ENCODE measurements around the gene CCDC50.

Gene CCDC50

GRCh38 chr3:191330530-191331048 lies 1.4 kb downstream of the CCDC50 start:
- peak overlapping the region; percentile 84; the same call in 1 of the 2 replicates for H3K27ac ChIP-seq
- TF ChIP-seq CTCF (conservative IDR thresholded peaks at IDR 0.05): no peak
- no peak for TF ChIP-seq ZFX (IDR thresholded peaks at IDR 0.05)

DNA sequence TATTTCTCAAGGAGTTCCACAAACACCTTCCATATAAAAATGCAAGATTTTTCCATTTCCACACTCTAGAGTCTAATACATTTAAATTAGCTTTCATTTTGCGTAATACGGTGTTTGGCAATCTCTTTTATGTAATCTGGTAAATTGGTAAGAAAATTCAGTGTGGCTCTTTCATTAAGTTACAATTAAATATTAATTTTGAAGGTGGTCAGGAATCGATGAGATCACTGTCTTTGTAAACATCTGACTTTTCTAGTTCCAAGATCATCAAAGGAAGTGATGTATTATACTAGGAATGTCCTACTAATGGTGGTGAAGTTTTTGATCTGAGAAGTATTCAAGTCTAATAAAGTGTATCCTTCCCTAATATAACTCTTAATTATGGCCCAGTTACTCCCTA lies 2.2 kb downstream of the CCDC50 start:
- TF ChIP-seq CTCF (conservative IDR thresholded peaks at IDR 0.05): no peak
- no peak for TF ChIP-seq ZFX (IDR thresholded peaks at IDR 0.05)
- no peak overlapping the region for H3K27ac ChIP-seq

GRCh38 chr3:191333298-191333880 lies 4.2 kb downstream of the CCDC50 start:
- TF ChIP-seq ZFX (IDR thresholded peaks at IDR 0.05) (no peak), CTCF (conservative IDR thresholded peaks at IDR 0.05) (no peak)
- H3K27ac ChIP-seq: no peak overlapping the region

DNA sequence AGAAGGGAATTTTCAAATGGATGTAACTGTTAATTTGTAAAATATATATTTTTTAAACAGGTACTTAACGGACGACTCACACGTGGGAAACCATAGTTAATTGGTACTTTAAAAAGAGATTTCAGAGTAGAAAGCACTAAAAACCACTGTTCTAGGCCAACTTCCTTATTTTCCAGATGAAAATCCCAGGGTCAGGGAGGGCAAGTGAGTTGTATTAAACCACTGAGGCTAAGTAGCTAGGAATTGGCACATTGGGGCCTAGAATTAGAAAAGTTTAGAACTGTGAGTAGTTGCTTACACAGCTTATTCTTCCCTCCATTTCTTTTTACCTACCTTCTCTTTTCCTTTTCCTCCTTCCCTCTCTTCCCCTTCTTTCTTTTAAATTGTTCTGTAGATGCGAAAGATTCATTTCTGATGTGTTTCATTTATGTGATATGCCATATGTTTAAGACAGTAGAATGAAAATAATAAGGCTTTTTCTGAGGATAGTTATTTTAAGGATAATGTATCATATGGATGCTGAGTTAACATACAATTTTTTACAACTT lies 5.2 kb downstream of the CCDC50 start:
- TF ChIP-seq ZFX (IDR thresholded peaks at IDR 0.05): no peak
- no peak for TF ChIP-seq CTCF (conservative IDR thresholded peaks at IDR 0.05)
- H3K27ac ChIP-seq: no peak overlapping the region

DNA sequence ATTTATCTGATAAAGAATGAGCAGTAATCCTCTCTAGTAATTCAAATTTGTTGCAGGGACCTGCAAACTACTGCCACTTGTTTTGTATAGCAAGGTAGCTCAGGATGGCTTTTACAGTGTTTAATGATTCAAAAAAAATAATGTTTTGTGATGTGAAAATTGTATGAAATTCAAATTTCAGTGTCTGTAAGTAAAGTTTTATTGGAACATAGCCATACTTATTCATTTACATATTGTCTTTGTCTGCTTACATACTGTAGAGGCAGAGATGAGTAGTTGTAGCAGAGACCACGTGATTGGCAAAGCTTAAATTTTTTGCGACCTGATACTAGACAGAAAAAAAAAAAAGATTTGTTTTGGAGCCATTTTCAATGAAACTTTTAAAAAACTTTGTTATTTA lies 7.6 kb downstream of the CCDC50 start:
- no peak overlapping the region for H3K27ac ChIP-seq
- TF ChIP-seq CTCF (conservative IDR thresholded peaks at IDR 0.05): no peak
- no peak for TF ChIP-seq ZFX (IDR thresholded peaks at IDR 0.05)

DNA sequence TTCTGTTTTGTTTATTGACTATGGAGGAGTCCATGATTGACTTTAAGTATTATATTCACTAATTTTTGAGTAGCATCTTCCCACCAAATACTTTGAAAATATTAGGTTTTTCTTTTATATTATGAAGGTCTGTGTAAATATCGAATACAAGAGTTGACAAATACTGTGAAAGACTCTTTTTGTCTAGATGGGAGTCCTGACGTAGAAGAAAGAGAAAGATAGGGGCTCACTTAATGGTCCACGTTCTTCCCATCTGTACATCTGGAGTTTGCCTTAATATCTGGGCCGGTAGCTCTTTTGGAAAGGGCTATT lies 8.9 kb downstream of the CCDC50 start:
- H3K27ac ChIP-seq: no peak overlapping the region
- TF ChIP-seq ZFX (IDR thresholded peaks at IDR 0.05): no peak
- TF ChIP-seq CTCF (conservative IDR thresholded peaks at IDR 0.05): no peak

GRCh38 chr3:191339316-191339917 lies 10.2 kb downstream of the CCDC50 start:
- no peak for TF ChIP-seq ZFX (IDR thresholded peaks at IDR 0.05)
- TF ChIP-seq CTCF (conservative IDR thresholded peaks at IDR 0.05): no peak

More at GRCh38 chr3:191339316-191339917, 10.2 kb downstream of the CCDC50 start:
- no peak overlapping the region for H3K27ac ChIP-seq

Data from C4-2B (cell line).